IPS-18a (cell line): Measurements from ENCODE around the gene SEPHS2.
A peak's percentile ranks its signal among the peaks of the same experiment; 100 is the strongest.

ENCODE experiments used
- H3K27ac ChIP-seq: one replicate; pipeline ENCODE4 v1.5.1; 2013; ENCODE audit warnings: low read length
- H3K27me3 ChIP-seq: one replicate; pipeline ENCODE4 v1.6.1; 2013; ENCODE audit warnings: mild to moderate bottlenecking, low read length; ENCODE audit not compliant: control insufficient read depth, insufficient read depth
- H3K36me3 ChIP-seq: one replicate; pipeline ENCODE4 v1.6.1; 2013; ENCODE audit warnings: low read depth, low read length; ENCODE audit not compliant: control insufficient read depth
- H3K4me1 ChIP-seq: one replicate; pipeline ENCODE4 v1.6.1; 2013; ENCODE audit warnings: low read depth, low read length; ENCODE audit not compliant: control insufficient read depth
- H3K4me3 ChIP-seq: one replicate; pipeline ENCODE4 v1.5.1; 2013; ENCODE audit warnings: low read length
- H3K9ac ChIP-seq: one replicate; pipeline ENCODE4 v1.6.1; 2013; ENCODE audit warnings: mild to moderate bottlenecking, low read length, moderate library complexity
- H3K9me3 ChIP-seq: one replicate; pipeline ENCODE4 v1.6.1; 2013; ENCODE audit warnings: low read depth, low read length; ENCODE audit not compliant: control insufficient read depth

SEPHS2 gene

DNA sequence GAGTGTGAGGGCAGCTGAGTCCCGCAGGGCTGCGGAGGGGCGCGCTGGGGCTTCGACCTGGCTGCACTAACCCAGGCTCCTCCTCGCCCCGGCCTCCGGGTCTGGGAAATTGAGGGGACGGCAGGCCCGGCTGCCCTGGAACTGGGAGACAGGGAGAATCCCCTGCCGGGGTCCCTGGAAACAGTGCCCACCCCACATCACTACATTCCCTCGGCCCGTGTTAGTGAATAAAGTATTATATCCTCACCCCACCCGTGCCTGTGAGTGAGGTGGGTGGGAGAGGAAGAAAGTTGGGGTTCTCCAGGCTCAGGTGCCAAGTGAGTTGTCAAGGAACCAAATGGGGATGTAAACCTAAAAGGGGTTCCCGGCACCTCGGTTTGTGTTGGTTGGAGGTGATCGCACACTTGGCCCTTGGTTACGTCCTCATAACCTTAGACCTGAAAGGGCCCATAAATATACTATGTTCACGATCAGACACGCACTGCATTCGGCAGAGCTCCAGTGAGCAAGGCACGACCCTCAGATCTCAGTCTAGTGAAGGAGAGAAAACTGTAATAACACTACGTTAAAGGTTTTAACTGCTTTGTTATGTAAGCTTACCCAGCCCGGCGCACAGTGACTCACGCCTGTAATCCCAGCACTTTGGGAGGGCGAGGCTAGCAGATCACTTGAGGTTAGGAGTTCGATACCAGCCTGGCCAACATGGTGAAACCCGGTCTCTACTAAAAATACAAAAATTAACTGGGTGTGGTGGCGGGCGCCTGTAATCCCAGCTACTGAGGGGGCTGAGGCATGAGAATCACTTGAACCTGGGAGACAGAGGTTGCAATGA, 27.1 kb downstream of the SEPHS2 start:
- Histone ChIP-seq H3K36me3 (peaks cover 22% of the 10 kb centered on the region), H3K4me1 (peaks cover 5% of the 10 kb centered on the region), H3K9me3 (no peaks in the 10 kb centered on the region), H3K27me3 (no peaks in the 10 kb centered on the region), H3K27ac (no peak overlapping the region), H3K4me3 (peak overlapping the region; percentile 59), H3K9ac (peak overlapping the region; percentile 17)

DNA sequence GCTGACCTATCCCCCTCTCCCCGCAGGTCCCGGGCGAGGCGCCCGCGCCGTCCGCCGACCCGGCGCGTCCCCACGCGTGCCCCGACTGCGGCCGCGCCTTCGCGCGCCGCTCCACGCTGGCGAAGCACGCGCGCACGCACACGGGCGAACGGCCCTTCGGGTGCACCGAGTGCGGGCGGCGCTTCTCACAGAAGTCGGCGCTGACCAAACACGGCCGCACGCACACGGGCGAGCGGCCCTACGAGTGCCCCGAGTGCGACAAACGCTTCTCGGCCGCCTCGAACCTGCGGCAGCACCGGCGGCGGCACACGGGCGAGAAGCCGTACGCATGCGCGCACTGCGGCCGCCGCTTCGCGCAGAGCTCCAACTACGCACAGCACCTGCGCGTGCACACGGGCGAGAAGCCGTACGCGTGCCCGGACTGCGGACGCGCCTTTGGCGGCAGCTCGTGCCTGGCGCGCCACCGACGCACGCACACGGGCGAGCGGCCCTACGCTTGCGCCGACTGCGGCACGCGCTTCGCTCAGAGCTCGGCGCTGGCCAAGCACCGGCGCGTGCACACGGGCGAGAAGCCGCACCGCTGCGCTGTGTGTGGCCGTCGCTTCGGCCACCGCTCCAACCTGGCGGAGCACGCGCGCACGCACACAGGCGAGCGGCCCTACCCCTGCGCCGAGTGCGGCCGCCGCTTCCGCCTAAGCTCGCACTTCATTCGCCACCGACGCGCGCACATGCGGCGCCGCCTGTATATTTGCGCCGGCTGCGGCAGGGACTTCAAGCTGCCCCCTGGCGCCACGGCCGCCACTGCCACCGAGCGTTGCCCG, 27.9 kb downstream of the SEPHS2 start:
- H3K9ac ChIP-seq: peak overlapping the region; percentile 17
- peaks cover 24% of the 10 kb centered on the region for H3K36me3 ChIP-seq

DNA sequence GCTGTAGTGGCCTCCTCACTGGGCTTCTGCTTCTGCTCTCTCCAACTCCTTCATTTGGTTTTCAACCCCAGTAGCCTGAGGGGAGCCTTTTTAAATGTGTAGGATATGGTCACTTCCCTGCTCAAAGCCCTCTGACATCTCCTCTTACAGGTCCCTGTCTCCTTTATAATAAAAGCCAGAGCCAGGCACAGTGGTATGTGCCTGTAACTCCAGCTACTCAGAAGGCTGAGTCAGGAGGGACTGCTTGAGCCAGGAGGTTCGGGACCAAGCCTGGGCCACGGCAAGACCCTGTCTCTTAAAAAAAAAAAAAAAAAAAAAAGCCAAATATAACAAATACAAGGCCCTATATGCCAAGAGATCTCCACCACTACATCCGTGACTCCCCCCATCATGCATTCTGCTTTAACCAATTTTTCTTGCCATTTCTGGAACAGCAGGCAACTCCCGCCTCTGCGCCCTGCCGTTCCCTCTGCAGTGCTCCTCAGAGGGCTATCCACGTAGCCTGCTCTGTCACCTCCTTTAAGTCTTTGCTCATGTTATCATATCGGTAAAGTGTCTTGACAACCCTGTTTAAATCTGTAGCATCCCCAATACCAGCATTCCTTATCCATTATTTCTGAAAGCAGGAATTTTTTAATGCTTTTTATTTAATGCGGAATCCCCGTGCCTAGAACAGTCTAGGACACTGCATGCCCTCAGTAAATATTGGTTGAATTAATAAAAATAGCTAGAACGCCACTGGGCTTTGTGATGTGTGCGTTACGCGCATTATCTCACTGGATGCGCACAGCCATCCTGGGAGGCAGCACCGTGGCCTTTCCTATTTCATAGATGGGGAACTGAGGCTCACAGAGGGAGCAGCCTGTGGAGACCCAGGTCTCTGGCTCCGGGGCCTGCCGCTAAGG, 28.8 kb downstream of the SEPHS2 start:
- no peak overlapping the region for H3K9ac ChIP-seq
- no peaks in the 10 kb centered on the region for H3K27me3 ChIP-seq
- peaks cover 5% of the 10 kb centered on the region for H3K4me1 ChIP-seq
- peaks cover 18% of the 10 kb centered on the region for H3K36me3 ChIP-seq
- H3K4me3 ChIP-seq: peak overlapping the region; percentile 59
- H3K27ac ChIP-seq: no peak overlapping the region
- H3K9me3 ChIP-seq: no peaks in the 10 kb centered on the region

More for the DNA sequence above, 27.9 kb downstream of the SEPHS2 start:
- H3K4me1 ChIP-seq: peaks cover 5% of the 10 kb centered on the region
- H3K27ac ChIP-seq: no peak overlapping the region
- H3K9me3 ChIP-seq: no peaks in the 10 kb centered on the region
- H3K27me3 ChIP-seq: no peaks in the 10 kb centered on the region
- H3K4me3 ChIP-seq: peak overlapping the region; percentile 59

DNA sequence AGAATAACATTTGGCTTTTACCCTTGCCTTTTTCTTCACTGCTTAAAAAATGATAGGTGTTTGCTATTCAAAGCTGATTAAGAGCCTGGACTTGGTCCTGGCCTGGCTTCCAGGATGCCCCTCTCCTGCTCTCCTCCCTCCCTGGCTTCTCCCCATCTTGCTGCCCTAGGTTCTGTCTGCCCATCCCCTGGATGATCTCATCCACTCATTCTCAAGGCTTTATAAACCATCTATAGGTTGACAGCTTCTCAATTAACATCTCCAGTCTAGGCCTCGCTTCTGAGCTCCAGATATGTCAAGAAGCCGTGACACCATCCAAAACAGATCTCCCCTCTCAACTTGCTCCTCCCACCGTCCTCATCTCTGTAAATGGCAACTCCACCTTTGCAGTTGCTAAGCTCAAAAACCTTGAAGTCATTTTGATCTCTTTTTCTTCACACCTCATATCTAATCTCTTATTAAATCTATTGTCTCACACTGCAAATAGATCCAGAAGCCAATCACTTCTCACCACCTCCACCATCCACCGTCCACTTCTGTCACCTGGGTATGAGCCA, 29.5 kb downstream of the SEPHS2 start:
- H3K9ac ChIP-seq: no peak overlapping the region
- H3K4me1 ChIP-seq: peaks cover 5% of the 10 kb centered on the region
- H3K27ac ChIP-seq: no peak overlapping the region
- H3K9me3 ChIP-seq: no peaks in the 10 kb centered on the region
- no peak overlapping the region for H3K4me3 ChIP-seq
- peaks cover 21% of the 10 kb centered on the region for H3K36me3 ChIP-seq
- H3K27me3 ChIP-seq: no peaks in the 10 kb centered on the region

DNA sequence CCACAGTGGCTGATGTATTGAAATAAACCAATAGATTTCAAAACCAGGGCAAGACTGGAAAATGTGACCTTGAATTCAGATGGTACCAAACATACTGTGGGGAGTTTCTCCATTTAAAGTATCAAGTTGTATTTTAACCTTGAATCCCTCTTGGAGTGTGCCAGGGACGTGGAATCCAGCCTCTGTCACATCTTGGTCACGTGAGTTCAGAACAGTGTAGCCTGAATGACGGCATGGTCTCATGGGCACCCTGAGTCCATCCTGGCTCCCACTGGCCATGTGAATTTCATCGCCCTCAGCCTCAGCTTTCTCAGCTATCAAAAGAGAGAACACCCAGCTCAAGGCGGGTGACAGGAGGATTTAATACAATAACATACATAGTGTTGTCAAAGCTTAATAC, 31.5 kb downstream of the SEPHS2 start:
- no peaks in the 10 kb centered on the region for H3K27me3 ChIP-seq
- H3K4me1 ChIP-seq: peaks cover 5% of the 10 kb centered on the region
- H3K9me3 ChIP-seq: no peaks in the 10 kb centered on the region
- H3K4me3 ChIP-seq: no peak overlapping the region
- no peak overlapping the region for H3K9ac ChIP-seq
- peaks cover 17% of the 10 kb centered on the region for H3K36me3 ChIP-seq
- no peak overlapping the region for H3K27ac ChIP-seq

DNA sequence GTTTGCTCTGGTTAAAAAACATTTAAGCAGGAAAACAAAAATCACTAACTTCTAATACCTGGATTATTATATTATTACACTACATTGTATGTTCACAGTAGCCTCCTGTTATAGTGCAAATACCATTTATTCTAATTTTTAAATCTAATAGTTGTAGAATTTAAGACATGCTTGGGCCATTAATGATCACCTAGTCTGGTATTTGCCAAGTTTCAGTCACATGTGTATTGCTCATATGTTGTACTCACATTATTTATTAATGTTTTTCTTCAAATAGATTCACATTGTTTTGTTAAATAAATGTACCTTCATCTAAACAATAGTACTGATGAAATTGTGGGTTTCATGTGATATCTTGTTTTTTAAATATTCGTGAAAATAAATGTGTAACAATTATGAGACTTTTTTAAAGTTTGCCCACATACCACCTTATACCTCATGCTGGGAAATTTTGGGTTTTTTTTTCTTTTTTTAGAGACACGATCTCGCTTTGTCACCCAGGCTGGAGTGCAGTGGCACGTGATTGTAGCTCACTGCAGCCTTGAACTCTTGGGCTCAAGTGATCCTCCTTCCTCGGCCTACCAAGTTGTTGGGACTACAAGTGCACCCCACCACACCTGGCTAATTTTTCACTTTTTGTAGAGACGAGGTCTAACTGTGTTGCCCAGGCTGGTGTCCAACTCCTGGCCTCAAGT, 32.4 kb downstream of the SEPHS2 start:
- no peaks in the 10 kb centered on the region for H3K27me3 ChIP-seq
- peaks cover under 1% of the 10 kb centered on the region for H3K4me1 ChIP-seq
- no peak overlapping the region for H3K4me3 ChIP-seq
- no peak overlapping the region for H3K9ac ChIP-seq
- H3K27ac ChIP-seq: no peak overlapping the region
- H3K9me3 ChIP-seq: no peaks in the 10 kb centered on the region
- H3K36me3 ChIP-seq: peaks cover 14% of the 10 kb centered on the region

DNA sequence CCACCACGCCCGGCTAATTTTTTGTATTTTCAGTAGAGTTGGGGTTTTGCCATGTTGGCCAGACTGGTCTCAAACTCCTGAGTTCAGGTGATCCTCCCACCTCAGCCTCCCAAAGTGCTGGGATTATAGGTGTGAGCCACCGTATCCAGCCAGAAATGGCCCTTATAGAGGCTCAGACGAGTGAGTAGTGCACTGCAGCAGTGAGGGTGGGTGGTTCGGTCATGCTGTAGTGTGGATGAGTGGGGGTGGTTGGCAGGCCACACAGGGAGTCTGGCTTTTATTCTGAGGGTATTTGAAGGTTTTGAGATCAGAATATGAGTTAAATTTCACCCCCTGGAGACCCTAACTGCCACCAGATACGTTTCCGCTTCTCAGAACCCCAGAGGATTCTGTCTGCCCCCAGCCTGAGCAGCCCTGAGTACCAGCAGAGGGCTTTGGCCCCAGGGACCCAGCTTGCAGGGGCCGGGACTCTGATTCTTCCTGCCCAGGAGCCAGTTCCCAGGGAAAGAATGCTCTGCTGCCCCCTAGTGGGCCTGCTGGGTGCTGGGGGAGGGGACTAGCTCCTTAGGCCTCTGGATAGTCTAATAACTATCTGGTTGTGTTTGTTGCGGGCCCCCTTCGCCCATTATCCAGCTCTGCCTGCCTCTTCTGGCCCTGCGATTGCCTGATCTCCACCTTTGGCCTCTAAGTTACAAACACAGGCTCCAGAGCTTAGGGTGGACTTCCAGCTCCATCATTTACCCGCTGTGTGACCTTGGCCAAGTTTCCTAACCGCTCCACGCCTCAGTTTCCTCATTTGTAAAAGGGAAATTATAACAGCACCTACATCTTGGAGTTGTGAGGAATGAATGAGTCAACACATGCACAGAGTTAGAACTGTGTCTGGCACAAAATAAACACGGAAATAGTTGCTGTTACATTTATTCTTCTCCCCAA, 36.3 kb downstream of the SEPHS2 start:
- Histone ChIP-seq H3K9ac (no peak overlapping the region), H3K4me1 (peaks cover 3% of the 10 kb centered on the region), H3K27me3 (no peaks in the 10 kb centered on the region), H3K27ac (no peak overlapping the region), H3K9me3 (no peaks in the 10 kb centered on the region), H3K36me3 (peaks cover 14% of the 10 kb centered on the region), H3K4me3 (no peak overlapping the region)

DNA sequence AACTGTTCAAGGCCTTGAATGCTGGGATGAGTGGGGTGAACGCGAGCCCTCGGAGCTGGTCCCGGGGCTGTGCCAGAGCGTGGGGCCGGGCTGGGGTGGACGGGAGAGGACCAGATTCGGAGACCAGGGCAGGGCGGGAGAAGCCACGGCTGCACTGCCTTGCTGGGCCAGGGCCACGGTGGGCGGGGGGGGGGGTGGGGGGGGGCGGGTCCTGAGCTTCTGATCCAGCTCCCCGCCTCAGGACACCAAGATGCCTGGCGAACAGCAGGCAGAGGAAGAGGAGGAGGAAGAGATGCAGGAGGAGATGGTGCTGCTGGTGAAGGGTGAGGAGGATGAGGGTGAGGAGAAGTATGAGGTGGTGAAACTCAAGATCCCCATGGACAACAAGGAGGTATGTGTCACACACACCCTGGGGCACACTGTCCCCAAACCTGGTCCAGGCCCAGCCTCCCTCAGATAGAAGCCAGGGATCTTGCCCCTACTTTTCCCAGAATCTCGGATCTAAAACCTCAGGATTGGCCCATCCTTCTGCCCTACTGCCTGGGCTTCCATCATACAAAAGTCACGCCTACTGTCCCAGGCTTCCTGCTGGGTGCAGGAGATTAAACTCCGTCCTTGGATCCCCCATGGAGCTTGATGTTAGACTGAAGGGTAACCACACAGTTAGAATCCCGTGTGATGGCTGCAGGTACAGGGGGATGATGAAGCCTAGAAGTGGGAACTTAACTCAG, 37.7 kb downstream of the SEPHS2 start:
- Histone ChIP-seq H3K36me3 (peaks cover 9% of the 10 kb centered on the region), H3K9ac (peak overlapping the region; percentile 63), H3K4me3 (peak overlapping the region; percentile 56), H3K9me3 (no peaks in the 10 kb centered on the region), H3K27me3 (no peaks in the 10 kb centered on the region), H3K27ac (no peak overlapping the region), H3K4me1 (peaks cover 3% of the 10 kb centered on the region)

DNA sequence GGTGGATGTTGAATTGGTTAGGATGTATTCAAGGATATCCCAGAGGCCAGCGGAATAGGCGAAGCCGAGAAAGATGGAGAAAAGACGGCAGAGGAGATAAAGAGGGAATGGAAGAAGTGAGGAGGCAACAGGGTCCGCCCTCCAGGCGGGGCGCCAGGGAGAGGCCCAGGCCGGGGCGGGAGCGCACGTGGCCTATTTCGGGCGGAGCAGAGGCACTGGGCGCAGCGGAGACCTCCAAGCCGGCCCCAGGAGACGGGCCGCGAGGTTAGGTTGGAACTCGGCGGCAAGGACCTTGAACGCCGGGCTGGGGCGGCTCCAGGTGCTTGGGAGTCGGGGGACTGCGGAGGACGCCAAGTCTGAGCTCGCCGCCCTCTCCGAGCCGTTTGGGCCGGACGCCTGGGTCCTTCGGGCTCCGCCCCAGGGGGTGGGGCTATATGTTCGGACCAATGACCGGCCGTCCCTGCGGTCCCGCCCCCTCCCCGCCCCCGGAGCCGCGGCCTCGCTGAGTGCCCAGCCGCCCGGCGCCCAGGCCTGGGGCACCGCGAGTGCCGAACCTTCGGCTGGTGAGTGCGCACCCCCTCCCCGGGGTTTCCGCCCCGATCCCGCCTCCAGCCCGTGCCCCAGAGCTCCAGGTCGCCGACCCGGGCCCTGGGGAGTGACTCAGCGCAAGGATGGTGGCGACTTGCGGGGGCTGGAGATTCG, 38.4 kb downstream of the SEPHS2 start, which contains the start of gene ZNF771:
Gene ZNF771, plus strand, starts transcription at position 505 of the 702 bp plus-strand sequence. CDS start 448 bp downstream, outside the sequence.
- no peaks in the 10 kb centered on the region for H3K9me3 ChIP-seq
- peak within 1 kb of the TSS; percentile 63 for H3K9ac ChIP-seq
- peak within 1 kb of the TSS; percentile 56 for H3K4me3 ChIP-seq
- peak within 1 kb of the TSS; percentile 3 for H3K27ac ChIP-seq
- H3K36me3 ChIP-seq: peaks cover 5% of the 10 kb centered on the region
- peaks cover 3% of the 10 kb centered on the region for H3K4me1 ChIP-seq
- no peaks in the 10 kb centered on the region for H3K27me3 ChIP-seq
